GM12873 (cell line): ENCODE data around the gene SHANK2.

Experiments
- CTCF ChIP-seq: IDR thresholded peaks from 2 replicates; pipeline ENCODE4 v1.5.1; 2012; ENCODE audit warnings: low read depth, mild to moderate bottlenecking, moderate library complexity, low read length, control low read depth; ENCODE audit not compliant: insufficient read depth; ENCODE audit errors: missing control alignments

The SHANK2 gene

GRCh38 chr11:71221821-71222220 is 30.6 kb downstream of the SHANK2 start:
- TF ChIP-seq CTCF = no peak

- TF ChIP-seq CTCF = no peak
Observed at GRCh38 chr11:71221201-71221600, 31.2 kb downstream of the SHANK2 start.

- TF ChIP-seq CTCF = no peak
Observed at GRCh38 chr11:71218789-71219499, 33.4 kb downstream of the SHANK2 start.

GRCh38 chr11:71215425-71215965 is 36.9 kb downstream of the SHANK2 start:
- TF ChIP-seq CTCF = no peak

- TF ChIP-seq CTCF = no peak
Observed at GRCh38 chr11:71214553-71215424, 37.6 kb downstream of the SHANK2 start.

GRCh38 chr11:71213696-71214552 is 38.5 kb downstream of the SHANK2 start:
- TF ChIP-seq CTCF = no peak
